HepG2 (cell line): ENCODE data around the gene ACACB. TPM values are rescaled to one million over a fixed set of nuclear protein-coding genes. Genes with fewer than 3 reads are reported as not detected.

Experiments
- CC2D1A ChIP-seq: sonication (generic); formaldehyde crosslinking; IDR thresholded peaks from 2 replicates; pipeline ENCODE4 v1.8.1; 2023; ENCODE audit warnings: mild to moderate bottlenecking, missing genetic modification reagents
- CTCF ChIP-seq: sonication (generic); formaldehyde crosslinking; IDR thresholded peaks from 2 replicates; pipeline ENCODE4 v1.5.0; 2020; ENCODE audit warnings: mild to moderate bottlenecking, missing genetic modification reagents, moderate library complexity
- E2F1 ChIP-seq: sonication (generic); formaldehyde crosslinking; IDR thresholded peaks from 2 replicates; pipeline ENCODE4 v1.5.0; 2020; ENCODE audit warnings: missing genetic modification reagents
- IKZF1 ChIP-seq: fragments of 450-650 bp; IDR thresholded peaks from 2 replicates; pipeline ENCODE4 v1.7.1; 2016
- MAF1 ChIP-seq: sonication (generic); formaldehyde crosslinking; IDR thresholded peaks from 2 replicates; pipeline ENCODE4 v1.5.0; 2020; ENCODE audit warnings: missing genetic modification reagents, borderline replicate concordance
- MBD4 ChIP-seq: IDR thresholded peaks from 2 replicates; pipeline ENCODE4 v1.6.1; 2012; ENCODE audit warnings: low read length, inconsistent platforms, borderline replicate concordance
- MXD4 ChIP-seq: IDR thresholded peaks from 2 replicates; pipeline ENCODE4 v1.6.1; 2016; ENCODE audit warnings: mild to moderate bottlenecking, missing biosample characterization, missing genetic modification reagents
- NFKBIZ ChIP-seq: IDR thresholded peaks from 2 replicates; pipeline ENCODE4 v1.6.1; 2018; ENCODE audit warnings: missing genetic modification reagents, missing compliant biosample characterization
- PTBP1 ChIP-seq: fragments of 200-400 bp; formaldehyde crosslinking; IDR thresholded peaks from 2 replicates; pipeline ENCODE4 v1.6.1; 2018; ENCODE audit warnings: low read length, low read depth; ENCODE audit not compliant: poor library complexity, severe bottlenecking
- SALL1 ChIP-seq: sonication (generic); formaldehyde crosslinking; IDR thresholded peaks from 2 replicates; pipeline ENCODE4 v1.8.0; 2022; ENCODE audit warnings: mild to moderate bottlenecking, missing genetic modification reagents
- SNAPC2 ChIP-seq: sonication (generic); formaldehyde crosslinking; IDR thresholded peaks from 2 replicates; pipeline ENCODE4 v1.8.1; 2022; ENCODE audit warnings: mild to moderate bottlenecking, missing genetic modification reagents
- SRY ChIP-seq: sonication (generic); formaldehyde crosslinking; IDR thresholded peaks from 2 replicates; pipeline ENCODE4 v1.8.0; 2022; ENCODE audit warnings: mild to moderate bottlenecking, missing genetic modification reagents
- TERF1 ChIP-seq: sonication (generic); formaldehyde crosslinking; IDR thresholded peaks from 2 replicates; pipeline ENCODE4 v1.8.0; 2022; ENCODE audit warnings: mild to moderate bottlenecking, missing genetic modification reagents, moderate library complexity
- XRCC5 ChIP-seq: fragments of 200-400 bp; formaldehyde crosslinking; optimal IDR thresholded peaks from 2 replicates; pipeline ENCODE3; 2017; ENCODE audit warnings: mild to moderate bottlenecking, low read length
- ZNF24 ChIP-seq: fragments of 450-650 bp; IDR thresholded peaks from 2 replicates; pipeline ENCODE4 v1.6.1; 2017; ENCODE audit warnings: antibody characterized with exemption, mild to moderate bottlenecking
- ZNF446 ChIP-seq: sonication (generic); formaldehyde crosslinking; IDR thresholded peaks from 2 replicates; pipeline ENCODE4 v1.5.0; 2020; ENCODE audit warnings: mild to moderate bottlenecking, missing genetic modification reagents
- ZNF775 ChIP-seq: sonication (generic); formaldehyde crosslinking; IDR thresholded peaks from 2 replicates; pipeline ENCODE4 v1.4.0; 2020; ENCODE audit warnings: missing genetic modification reagents, mild to moderate bottlenecking, moderate library complexity, borderline replicate concordance
- ZNF839 ChIP-seq: sonication (generic); formaldehyde crosslinking; IDR thresholded peaks from 2 replicates; pipeline ENCODE4 v1.4.0; 2020; ENCODE audit warnings: missing genetic modification reagents, mild to moderate bottlenecking, borderline replicate concordance
- ZSCAN12 ChIP-seq: sonication (generic); formaldehyde crosslinking; IDR thresholded peaks from 2 replicates; pipeline ENCODE4 v1.9.0; 2021; ENCODE audit warnings: mild to moderate bottlenecking, missing genetic modification reagents
- ZSCAN20 ChIP-seq: sonication (generic); formaldehyde crosslinking; IDR thresholded peaks from 2 replicates; pipeline ENCODE4 v1.4.0; 2020; ENCODE audit warnings: missing genetic modification reagents, mild to moderate bottlenecking, borderline replicate concordance
- ZSCAN31 ChIP-seq: sonication (generic); formaldehyde crosslinking; IDR thresholded peaks from 2 replicates; pipeline ENCODE4 v1.5.0; 2020; ENCODE audit warnings: low read depth, mild to moderate bottlenecking, missing genetic modification reagents
- polyA plus RNA-seq, 8 experiments: library from polyadenylated mRNA; depleted of rRNA in 3 of 8; stranded (reverse) in 7 of 8; unstranded in 1 of 8; fragments of >200 nt; fragmentation: Illumina TruSeq in 4 of 8; extraction: Trizol in 4 of 8; gene quantifications; 2 replicates each; pipeline versions ENCODE4 v1.2.1 to v1.2.3, GENCODE V29; 2011 to 2016; ENCODE audit warnings: low read depth in 4 of 8, missing spikeins in 1 of 8, mixed read lengths in 1 of 8; ENCODE audit not compliant: insufficient read depth in 1 of 8
- total RNA-seq, 5 experiments: library from RNA; depleted of rRNA; stranded (reverse); fragments of >200 nt; fragmentation: Illumina TruSeq; extraction: Trizol; gene quantifications; 2 replicates each; pipeline ENCODE4 v1.2.3, GENCODE V29; 2016; ENCODE audit warnings: low read depth in 1 of 5
- TF ChIP-seq, protein P1 (sequence below): sonication (generic); formaldehyde crosslinking; IDR thresholded peaks from 2 replicates; pipeline ENCODE4 v1.4.0; 2020; ENCODE audit warnings: mild to moderate bottlenecking, missing genetic modification reagents
- TF ChIP-seq, protein P2 (sequence below): sonication (generic); formaldehyde crosslinking; IDR thresholded peaks from 2 replicates; pipeline ENCODE4 v1.5.0; 2020; ENCODE audit warnings: mild to moderate bottlenecking, low read depth, missing genetic modification reagents, borderline replicate concordance

Gene ACACB
- total and polyA plus RNA-seq, 2 of the 13 experiments (the other 11 are each of a cell fraction or from before 2014, with no cell fraction given): 6.2 to 8.6 TPM

GRCh38 chr12:109093022-109093918, 23.1 kb upstream of the ACACB start, which contains the start of gene ALKBH2 (continued):
- TF ChIP-seq, protein P1, sequence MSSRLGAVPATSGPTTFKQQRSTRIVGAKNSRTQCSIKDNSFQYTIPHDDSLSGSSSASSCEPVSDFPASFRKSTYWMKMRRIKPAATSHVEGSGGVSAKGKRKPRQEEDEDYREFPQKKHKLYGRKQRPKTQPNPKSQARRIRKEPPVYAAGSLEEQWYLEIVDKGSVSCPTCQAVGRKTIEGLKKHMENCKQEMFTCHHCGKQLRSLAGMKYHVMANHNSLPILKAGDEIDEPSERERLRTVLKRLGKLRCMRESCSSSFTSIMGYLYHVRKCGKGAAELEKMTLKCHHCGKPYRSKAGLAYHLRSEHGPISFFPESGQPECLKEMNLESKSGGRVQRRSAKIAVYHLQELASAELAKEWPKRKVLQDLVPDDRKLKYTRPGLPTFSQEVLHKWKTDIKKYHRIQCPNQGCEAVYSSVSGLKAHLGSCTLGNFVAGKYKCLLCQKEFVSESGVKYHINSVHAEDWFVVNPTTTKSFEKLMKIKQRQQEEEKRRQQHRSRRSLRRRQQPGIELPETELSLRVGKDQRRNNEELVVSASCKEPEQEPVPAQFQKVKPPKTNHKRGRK: no peak
- TF ChIP-seq E2F1 (CRISPR knock-in tag): 0 out of 2 replicates have a peak, but pooled peaks have one; percentile 78
- peak; percentile 87 for TF ChIP-seq XRCC5
- peak; percentile 95; the same call in 1 of the 2 replicates for TF ChIP-seq SRY (CRISPR knock-in tag)
- TF ChIP-seq MAF1 (CRISPR knock-in tag): no peak
- TF ChIP-seq ZNF24: no peak
- TF ChIP-seq SALL1 (CRISPR knock-in tag): peak; percentile 97
- peak; percentile 40; the same call in 1 of the 2 replicates for TF ChIP-seq ZNF446 (CRISPR knock-in tag)
- 0 out of 2 replicates have a peak, but pooled peaks have one; percentile 54 for TF ChIP-seq ZSCAN20 (CRISPR knock-in tag)
- peak; percentile 89 for TF ChIP-seq ZSCAN31
- peak; percentile 97 for TF ChIP-seq CC2D1A
- TF ChIP-seq MXD4: peak; percentile 98
- peak; percentile 100 for TF ChIP-seq CTCF (CRISPR knock-in tag)
- no peak for TF ChIP-seq IKZF1
- TF ChIP-seq TERF1 (CRISPR knock-in tag): no peak
- TF ChIP-seq PTBP1: peak; percentile 83
- TF ChIP-seq, protein P2, sequence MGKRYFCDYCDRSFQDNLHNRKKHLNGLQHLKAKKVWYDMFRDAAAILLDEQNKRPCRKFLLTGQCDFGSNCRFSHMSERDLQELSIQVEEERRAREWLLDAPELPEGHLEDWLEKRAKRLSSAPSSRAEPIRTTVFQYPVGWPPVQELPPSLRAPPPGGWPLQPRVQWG (CRISPR knock-in tag): no peak
- peak; percentile 91 for TF ChIP-seq NFKBIZ
- peak; percentile 99 for TF ChIP-seq SNAPC2 (CRISPR knock-in tag)
- 0 out of 2 replicates have a peak, but pooled peaks have one; percentile 37 for TF ChIP-seq ZNF775 (CRISPR knock-in tag)
- peak; percentile 90 for TF ChIP-seq ZNF839 (CRISPR knock-in tag)
- no peak for TF ChIP-seq MBD4
- TF ChIP-seq ZSCAN12 (CRISPR knock-in tag): peak; percentile 76; the same call in 1 of the 2 replicates
